Peyer's patch (tissue), 4 donors: ENCODE data around the gene ZNF81.

ENCODE experiments used
- POLR2A ChIP-seq, 2 donors: fragments of 450-650 bp; IDR thresholded peaks; one replicate each; pipeline ENCODE4 v1.5.1; 2017; ENCODE audit warnings: antibody characterized with exemption in 2 of 2, mild to moderate bottlenecking in 2 of 2, moderate library complexity in 2 of 2
- TF ChIP-seq, protein P1 (sequence below), 6 experiments: fragments of 450-650 bp in 4 of 6; fragments of 200-600 bp in 2 of 6; sonication (generic) in 1 of 6; IDR thresholded peaks; one replicate each; pipeline ENCODE4 v1.5.1; 2017 to 2019; ENCODE audit warnings: antibody characterized with exemption in 6 of 6, mild to moderate bottlenecking in 3 of 6, moderate library complexity in 1 of 6

DNA sequence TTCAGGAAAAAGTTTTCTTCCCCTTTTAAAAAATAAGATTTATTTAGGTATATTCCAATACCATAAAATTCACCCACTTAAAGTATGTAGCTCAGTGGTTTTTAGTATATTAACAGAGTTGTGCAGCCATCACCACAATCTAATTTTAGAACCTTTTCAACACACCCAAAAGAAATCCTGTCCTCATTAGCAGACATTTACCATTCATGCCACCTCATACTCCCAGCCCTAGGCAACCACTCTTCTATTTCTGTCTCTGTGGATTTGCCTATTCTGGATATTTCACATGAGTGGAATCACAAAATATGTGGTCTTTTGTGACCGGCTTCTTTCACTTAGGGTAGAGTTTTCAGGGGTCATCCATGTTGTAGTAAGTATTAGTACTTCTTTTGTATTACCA lies 7.4 kb downstream of the ZNF81 start:
- TF ChIP-seq, protein P1, sequence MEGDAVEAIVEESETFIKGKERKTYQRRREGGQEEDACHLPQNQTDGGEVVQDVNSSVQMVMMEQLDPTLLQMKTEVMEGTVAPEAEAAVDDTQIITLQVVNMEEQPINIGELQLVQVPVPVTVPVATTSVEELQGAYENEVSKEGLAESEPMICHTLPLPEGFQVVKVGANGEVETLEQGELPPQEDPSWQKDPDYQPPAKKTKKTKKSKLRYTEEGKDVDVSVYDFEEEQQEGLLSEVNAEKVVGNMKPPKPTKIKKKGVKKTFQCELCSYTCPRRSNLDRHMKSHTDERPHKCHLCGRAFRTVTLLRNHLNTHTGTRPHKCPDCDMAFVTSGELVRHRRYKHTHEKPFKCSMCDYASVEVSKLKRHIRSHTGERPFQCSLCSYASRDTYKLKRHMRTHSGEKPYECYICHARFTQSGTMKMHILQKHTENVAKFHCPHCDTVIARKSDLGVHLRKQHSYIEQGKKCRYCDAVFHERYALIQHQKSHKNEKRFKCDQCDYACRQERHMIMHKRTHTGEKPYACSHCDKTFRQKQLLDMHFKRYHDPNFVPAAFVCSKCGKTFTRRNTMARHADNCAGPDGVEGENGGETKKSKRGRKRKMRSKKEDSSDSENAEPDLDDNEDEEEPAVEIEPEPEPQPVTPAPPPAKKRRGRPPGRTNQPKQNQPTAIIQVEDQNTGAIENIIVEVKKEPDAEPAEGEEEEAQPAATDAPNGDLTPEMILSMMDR (IDR thresholded peaks at IDR 0.05) = no peak
- TF ChIP-seq POLR2A (IDR thresholded peaks at IDR 0.05) = no peak
